ENCODE measurements around the gene S100A3.
"Not testable (repeated sequence)": the region's sequence is repeated elsewhere in the genome, so short reads cannot be mapped to it uniquely, and the experiment has no call there.

Gene S100A3

DNA sequence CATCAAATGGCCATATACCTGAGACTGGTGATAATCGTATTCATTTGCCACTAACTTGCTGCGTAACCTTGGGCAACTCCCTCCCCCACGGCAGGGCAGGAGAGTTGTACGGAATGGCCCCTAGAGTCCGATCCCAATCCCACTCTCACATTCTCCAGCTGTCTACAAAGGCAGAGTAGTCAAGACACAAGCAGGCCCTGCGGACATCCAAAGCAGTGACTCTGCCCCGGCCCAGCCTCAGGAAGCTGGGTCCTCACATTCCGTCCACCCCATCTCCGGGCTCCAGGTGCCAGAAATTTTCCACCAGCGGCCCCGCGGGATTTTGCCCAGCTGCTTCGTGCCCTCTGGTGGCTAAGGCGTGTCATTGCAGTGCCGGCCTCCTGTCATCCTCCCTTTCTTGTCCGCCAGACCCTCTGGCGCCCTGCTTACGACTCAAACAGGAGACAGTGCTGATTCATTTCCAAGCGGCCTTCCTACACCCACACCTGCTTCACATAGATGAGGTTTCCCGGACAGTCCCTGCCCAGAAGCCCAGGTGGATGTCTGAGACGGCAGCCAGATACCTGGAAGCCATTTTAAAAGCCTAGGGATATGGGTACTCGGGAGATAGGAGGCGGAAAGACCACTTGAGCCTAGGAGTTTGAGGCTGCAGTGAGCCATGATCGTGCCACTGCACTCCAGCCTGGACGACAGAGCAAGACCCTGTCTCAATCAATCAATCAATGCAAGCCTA lies 19.5 kb upstream of the S100A3 start:
- DNase-seq: peak; percentile 84

- no peak for DNase-seq
Observed at GRCh38 chr1:153567621-153568366, 18.7 kb upstream of the S100A3 start.

GRCh38 chr1:153566414-153567371 lies 17.6 kb upstream of the S100A3 start:
- DNase-seq: peak; percentile 84

DNA sequence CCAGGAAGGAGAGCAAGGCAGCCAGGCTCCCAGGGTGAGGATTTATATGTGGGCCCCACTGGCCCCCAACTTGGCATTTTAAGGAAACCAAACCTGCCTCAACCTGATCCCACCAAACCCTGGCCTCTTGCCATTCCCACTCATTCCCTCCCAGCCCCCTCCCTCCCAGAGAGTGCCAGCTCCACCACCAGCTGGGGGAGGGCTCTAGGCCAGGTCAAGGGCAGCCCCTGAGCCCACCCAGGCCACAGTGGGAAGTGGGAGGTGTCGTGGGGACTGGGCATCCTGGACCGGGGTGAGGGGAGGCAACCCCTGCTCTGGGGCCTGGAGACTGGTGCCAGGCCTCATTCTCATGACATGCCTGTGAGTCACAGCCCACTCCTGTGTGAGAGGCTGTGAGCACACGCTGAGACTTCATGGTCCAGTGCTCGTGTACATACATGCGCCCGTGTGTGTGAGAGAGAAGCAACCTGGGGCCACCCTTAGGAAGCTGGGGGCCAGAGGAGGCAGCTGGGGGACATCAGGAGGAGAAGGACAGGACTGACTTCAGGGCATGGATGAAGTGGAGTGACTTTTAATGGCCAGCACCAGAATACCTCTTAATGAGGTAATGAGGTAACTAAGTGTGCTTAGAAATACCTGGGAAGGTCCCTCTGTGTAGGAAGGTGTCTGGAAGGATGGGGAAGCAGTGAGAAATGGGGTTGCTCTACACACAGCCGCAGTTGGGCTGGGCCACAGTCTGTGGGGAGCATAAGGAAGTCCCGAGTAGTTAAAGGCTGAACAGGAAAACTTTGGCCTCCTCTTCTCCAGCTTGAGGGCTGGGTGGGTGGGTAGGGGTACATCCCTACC lies 16.7 kb upstream of the S100A3 start, which contains the start of gene S100A2:
Gene S100A2 (minus strand): TSS at position 316 of the 846 bp plus-strand sequence. CDS start 1,967 bp downstream, outside the sequence.
- DNase-seq: peak; percentile 17

DNA sequence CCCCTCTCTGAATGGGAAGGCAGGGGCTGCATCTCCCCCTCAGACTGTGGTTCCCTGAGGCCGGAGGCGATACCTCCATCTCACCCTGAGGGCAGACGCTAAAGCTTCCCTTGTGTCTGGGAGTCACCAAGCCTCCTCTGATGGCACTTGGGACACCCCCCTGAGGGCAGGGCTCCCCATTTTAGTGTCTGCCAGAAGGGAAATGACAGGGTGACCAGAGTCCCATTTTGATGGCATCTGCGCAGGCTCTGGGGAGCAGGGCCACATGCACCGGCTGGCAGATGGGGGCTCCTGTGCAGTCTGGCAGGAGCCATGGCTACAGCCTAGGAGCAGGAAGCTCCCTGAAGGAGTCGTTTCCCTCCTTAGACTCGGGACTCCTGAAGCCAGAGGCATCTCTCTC lies 14.9 kb upstream of the S100A3 start:
- DNase-seq: no peak

DNA sequence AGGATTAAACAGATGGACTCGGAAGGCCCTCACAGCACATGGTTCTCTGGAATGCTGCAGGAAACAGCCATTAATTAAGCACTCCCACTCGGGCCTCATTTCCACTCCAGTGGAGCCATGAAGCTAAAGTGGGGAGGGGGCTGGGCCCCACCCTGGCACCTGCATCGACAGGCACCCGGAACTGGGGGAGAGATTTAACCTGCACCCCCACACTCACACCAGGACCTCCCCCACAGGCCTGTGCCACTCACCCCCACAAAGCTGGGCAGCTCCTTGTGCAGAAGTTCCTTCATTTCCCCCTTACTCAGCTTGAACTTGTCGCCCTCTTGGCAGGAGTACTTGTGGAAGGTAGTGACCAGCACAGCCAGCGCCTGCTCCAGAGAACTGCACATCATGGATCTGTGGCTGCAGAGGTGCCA lies 14.4 kb upstream of the S100A3 start:
- DNase-seq: no peak

- not testable (repeated sequence) for DNase-seq
Observed at GRCh38 chr1:153562021-153562420, 13.0 kb upstream of the S100A3 start.

GRCh38 chr1:153561466-153561985 lies 12.5 kb upstream of the S100A3 start:
- DNase-seq: no peak

DNA sequence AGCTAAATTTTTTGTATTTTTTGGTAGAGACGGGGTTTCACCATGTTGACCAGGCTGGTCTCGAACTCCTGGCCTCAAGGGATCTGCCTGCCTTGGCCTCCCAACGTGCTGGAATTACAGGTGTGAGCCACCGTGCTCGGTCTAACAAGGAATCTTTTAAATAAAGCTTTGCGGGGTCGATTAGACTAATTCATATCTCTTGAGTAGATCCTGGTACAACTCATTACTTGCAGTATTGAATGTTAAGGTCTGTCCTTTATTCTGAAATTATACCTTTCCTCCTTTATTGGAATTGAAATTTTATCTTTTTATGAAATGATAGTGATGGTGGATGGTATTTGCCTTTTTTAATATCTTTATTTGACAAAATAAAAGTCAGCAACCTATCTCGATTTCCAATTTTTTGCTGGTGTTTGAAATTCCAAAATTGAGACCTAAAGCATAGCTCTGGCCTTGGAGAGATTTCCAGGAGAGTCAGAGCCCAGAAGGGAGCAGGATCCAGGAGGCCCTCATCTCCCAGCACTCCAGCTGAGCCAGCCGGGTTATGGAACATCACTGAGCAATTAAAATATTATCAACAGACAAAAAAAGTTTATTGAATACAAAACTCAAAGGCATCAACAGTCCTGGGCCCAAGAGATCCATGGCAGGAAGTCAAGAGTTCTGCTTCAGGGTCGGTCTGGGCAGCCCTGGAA lies 11.9 kb upstream of the S100A3 start:
- DNase-seq: no peak

DNA sequence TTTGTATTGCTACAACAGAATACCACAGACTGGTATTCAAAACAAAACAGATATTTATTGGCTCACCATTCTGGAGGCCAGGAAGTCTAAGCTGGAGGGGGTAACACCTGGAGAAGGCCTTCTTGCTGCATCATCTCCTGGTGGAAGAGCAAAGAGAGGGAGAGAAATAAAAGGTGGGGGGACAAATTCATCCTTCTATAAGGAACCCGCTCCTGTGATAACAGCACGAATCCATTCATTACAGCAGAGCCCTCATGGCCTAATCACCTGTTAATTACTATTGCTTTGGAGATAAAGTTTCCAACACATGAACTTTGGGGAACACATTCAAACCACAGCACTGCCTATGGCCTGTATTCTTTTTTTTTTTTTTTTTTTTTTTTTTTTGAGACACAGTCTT lies 11.2 kb upstream of the S100A3 start:
- no peak for DNase-seq

DNA sequence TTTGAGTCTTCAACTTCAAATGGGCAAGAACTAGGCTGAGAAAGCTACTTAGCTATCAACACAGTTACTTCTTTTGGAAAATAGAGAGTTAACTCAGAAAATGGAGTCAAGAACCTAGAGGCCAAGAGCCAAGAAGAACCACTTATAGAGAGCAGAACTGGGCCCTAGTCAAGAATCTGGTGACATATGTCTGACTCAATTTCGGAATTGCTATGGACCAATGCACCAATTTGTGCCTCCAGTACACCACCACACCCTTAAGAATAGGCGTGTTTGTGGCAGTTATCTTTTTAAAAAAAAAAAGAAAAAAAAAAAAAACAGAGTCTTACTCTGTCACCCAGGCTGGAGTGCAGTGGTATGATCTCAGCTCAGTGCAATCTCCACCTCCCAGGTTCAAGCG lies 8.8 kb upstream of the S100A3 start:
- no peak for DNase-seq

DNA sequence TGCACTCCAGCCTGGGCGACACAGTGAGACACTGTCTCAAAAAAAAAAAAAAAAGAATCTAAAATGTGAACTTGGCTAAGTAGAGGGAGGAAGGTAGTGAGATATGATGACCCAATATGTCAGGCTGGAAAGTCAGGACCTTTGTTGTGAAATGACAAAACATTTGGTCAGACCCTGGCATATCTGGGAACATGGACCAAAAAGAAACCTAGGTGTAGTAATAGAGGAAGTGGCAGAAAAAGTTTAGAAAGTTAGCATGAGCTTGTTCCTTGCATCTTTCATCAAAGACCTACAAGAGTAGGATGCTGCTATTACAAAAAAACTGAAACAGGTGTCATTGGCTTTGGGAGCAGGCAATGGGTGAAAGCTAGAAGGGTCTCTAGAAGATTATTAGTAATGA lies 7.3 kb upstream of the S100A3 start:
- no peak for DNase-seq

- no peak for DNase-seq
Observed at GRCh38 chr1:153553830-153554541, 4.9 kb upstream of the S100A3 start.

- DNase-seq: no peak
Observed at GRCh38 chr1:153553096-153553495, 4.0 kb upstream of the S100A3 start.

DNA sequence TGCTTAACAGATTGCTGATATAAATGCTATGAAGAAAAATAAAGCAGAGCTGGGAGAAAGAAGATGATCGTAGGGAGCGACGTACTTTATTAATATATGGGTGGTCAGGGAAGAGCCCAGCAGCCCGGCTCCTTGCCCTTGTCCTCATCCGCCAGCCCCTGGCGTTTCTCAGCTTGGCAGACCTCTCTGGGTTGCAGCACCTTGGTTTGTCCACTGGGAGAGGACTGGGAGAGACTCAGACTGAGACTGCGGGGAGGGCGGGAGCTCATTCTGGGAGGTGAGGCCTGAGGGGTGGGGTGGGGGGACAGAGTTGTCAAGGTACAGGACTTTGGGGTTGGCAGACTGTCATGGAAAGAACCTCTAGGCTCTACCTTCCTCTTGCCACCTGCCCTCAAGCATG lies 3.3 kb upstream of the S100A3 start:
- DNase-seq: no peak

GRCh38 chr1:153550827-153551500 lies 1.9 kb upstream of the S100A3 start:
- no peak for DNase-seq

DNA sequence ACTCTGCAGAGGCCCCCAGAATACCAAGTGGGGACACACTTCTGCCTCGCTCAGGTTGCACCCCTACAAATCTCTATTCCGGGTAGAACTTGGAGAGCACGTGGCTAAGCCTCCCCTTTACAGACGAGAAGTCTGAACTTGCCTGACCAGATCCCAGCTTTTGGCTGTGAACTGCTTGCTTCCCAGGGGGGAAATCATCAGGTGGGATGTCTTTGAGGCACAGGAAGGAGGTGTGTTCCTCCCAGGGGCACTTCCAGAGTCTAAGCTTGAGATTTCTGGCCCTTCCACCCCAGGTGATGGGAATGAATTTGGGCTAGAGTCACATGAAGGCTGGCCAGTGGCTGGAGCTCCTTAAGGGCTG lies 1.3 kb upstream of the S100A3 start:
- DNase-seq: no peak

DNA sequence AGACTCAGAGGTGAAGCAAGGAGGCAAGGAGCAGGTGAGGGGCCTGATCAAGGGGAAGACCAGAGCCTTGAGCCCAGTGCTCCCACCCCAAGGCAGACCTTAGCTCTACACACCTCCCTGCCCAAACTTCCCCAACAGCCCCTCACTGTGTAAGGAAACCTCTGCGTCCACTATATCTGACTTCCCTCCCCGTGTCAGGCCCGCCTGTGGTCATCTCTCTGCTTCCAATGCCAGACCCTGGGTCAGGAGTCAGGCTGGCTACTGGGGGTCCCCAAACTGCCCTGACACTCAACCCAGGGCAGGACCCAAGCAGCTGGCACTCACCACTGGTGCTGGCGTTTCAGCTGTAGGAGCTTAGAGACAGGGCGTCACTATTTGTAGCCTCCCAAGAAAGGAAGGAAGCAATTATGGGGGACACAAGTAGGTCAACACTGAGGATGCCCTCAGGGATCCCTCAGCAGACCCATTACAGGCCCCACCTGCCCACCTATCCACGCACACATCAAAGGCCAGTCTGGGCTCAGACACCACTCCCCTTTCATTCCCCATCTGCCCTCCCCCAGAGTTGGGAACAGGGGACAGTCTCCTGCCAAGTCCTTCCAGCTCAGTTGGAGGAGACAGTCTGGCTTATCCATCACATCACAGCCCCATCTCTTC lies 811 bp upstream of the S100A3 start:
- no peak for DNase-seq

All from NCI-H2107 (cell line).